Thyroid gland (tissue), 4 donors: ENCODE results near the gene SETD1B. TPM values are rescaled to one million over a fixed set of nuclear protein-coding genes. Genes with fewer than 3 reads are reported as not detected.

Experiments
- DNase-seq, 2 donors: peaks; one replicate each; pipeline ENCODE4 v3.0.0-alpha.2; 2019
- H3K27ac ChIP-seq, 3 donors: fragments of 200-600 bp; sonication (generic); 1 replicate in 2 of 3; 2 replicates in 1 of 3; pipeline ENCODE4 v1.5.1; 2016 to 2019; ENCODE audit warnings: mild to moderate bottlenecking in 1 of 3, moderate library complexity in 1 of 3
- H3K27me3 ChIP-seq: fragments of 200-600 bp; sonication (generic); one replicate; pipeline ENCODE4 v1.5.1; 2019
- H3K36me3 ChIP-seq, 2 donors: fragments of 200-600 bp; sonication (generic); one replicate each; pipeline ENCODE4 v1.5.1; 2016 to 2019
- H3K4me1 ChIP-seq, 2 donors: fragments of 200-600 bp; sonication (generic); one replicate each; pipeline ENCODE4 v1.5.1; 2017 to 2019
- H3K4me3 ChIP-seq, 3 donors: fragments of 200-600 bp; sonication (generic); replicated peaks in 1 of 3; 1 replicate in 2 of 3; 2 replicates in 1 of 3; pipeline ENCODE4 v1.5.1; 2016; ENCODE audit warnings: mild to moderate bottlenecking in 1 of 3
- H3K9me3 ChIP-seq: fragments of 200-600 bp; sonication (generic); one replicate; pipeline ENCODE4 v1.5.1; 2017
- CTCF ChIP-seq, 6 experiments: fragments of 200-600 bp in 3 of 6; fragments of 450-650 bp in 3 of 6; sonication (generic) in 3 of 6; IDR thresholded peaks; one replicate each; pipeline ENCODE4 v1.5.1; 2016 to 2019; ENCODE audit warnings: antibody characterized with exemption in 6 of 6, mild to moderate bottlenecking in 2 of 6, inconsistent platforms in 1 of 6, moderate library complexity in 1 of 6
- POLR2A ChIP-seq, 2 donors: fragments of 450-650 bp; IDR thresholded peaks; one replicate each; pipeline ENCODE4 v1.6.1; 2017; ENCODE audit warnings: antibody characterized with exemption in 2 of 2, mild to moderate bottlenecking in 2 of 2, moderate library complexity in 1 of 2
- WGBS, 2 donors: methylation state at CpG; one replicate each; pipeline ENCODE4 v1.1.5; 2017; 5-methylcytosine and 5-hydroxymethylcytosine counted together
- intact Hi-C: fragments of 100-400 bp; cut with DNase I; formaldehyde crosslinking; loops from one replicate; pipeline ENCODE4 v1.15.1; 2023
- total RNA-seq, 4 donors: library from RNA; depleted of rRNA; stranded (reverse); fragments of >200 nt; gene quantifications; one replicate each; pipeline ENCODE4 v1.2.3, GENCODE V29; 2016

The SETD1B gene
- total RNA-seq, 4 donors from 2014 or later, result 7.3 to 16.5 (median 11.7) TPM

DNA sequence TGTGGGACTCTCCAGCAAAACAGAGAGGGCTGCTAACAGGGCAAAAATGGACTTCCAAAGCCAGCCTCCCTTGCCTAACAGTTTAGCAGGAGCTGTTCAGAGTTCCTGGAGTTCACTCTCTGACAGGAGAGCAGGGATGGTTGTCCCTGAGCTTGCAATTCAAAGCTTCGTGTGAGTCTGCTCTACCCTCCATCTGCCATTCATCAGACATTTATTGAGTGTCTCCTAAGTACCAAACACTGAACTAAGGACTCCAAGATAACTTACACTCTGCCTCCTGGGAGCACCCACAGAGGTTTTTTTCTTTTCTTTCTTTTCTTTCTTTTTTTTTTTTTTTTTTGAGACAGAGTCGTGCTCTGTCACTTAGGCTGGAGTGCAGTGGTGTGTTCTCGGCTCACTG lies 39.0 kb upstream of the SETD1B start:
- intact Hi-C loops, result no loop called here
- WGBS, 2 donors, result 97 to 100% methylated on average over 3 of the region's 3 CpGs
- H3K27me3 ChIP-seq, result no peaks in the 10 kb centered on the region
- no peak overlapping the region for H3K4me3 ChIP-seq
- no peaks in the 10 kb centered on the region for H3K36me3 ChIP-seq
- H3K9me3 ChIP-seq, result no peaks in the 10 kb centered on the region
- H3K4me1 ChIP-seq, result peaks cover 36 to 45% of the 10 kb centered on the region in 2 donors
- no peak overlapping the region for H3K27ac ChIP-seq
- DNase-seq, result no peak
- no peak for TF ChIP-seq CTCF (IDR thresholded peaks at IDR 0.05)
- no peak for TF ChIP-seq POLR2A (IDR thresholded peaks at IDR 0.05)

DNA sequence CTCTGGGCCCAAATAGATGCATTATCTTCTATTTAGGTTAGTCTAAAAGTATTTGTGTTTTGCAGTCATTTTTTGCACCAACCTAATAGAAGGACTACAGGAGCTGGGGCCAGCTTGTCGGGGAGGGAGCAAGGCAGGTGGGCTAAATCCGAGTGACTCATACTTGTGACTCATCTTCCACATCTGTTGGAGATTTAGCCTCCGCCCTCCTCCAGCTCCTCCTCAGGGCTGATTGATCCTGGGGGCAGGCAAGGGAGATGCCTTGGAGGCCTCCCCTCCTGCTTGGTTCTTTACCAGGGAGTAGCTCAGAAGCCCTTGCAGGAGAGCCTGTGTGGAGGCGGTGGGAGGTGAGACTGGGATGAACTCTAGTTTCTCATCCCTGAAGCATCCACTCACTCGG lies 38.2 kb upstream of the SETD1B start:
- Histone ChIP-seq H3K4me1 (peaks cover 36 to 45% of the 10 kb centered on the region in 2 donors), H3K27ac (no peak overlapping the region), H3K9me3 (no peaks in the 10 kb centered on the region), H3K27me3 (no peaks in the 10 kb centered on the region), H3K4me3 (no peak overlapping the region), H3K36me3 (no peaks in the 10 kb centered on the region)
- DNase-seq, result no peak
- intact Hi-C loops, result no loop called here
- no peak for TF ChIP-seq CTCF (IDR thresholded peaks at IDR 0.05)
- no peak for TF ChIP-seq POLR2A (IDR thresholded peaks at IDR 0.05)
- WGBS, 2 donors, result 92 to 93% methylated on average over 5 of the region's 5 CpGs

- no peaks in the 10 kb centered on the region for H3K9me3 ChIP-seq
- H3K4me1 ChIP-seq, result peaks cover 35 to 45% of the 10 kb centered on the region in 2 donors
- 83 to 96% methylated on average over 4 to 5 of the region's 5 CpGs for WGBS, 2 donors
- no peaks in the 10 kb centered on the region for H3K36me3 ChIP-seq
- no peak overlapping the region for H3K4me3 ChIP-seq
- H3K27me3 ChIP-seq, result no peaks in the 10 kb centered on the region
- TF ChIP-seq CTCF (IDR thresholded peaks at IDR 0.05), result no peak
- TF ChIP-seq POLR2A (IDR thresholded peaks at IDR 0.05), result no peak
- intact Hi-C loops, result no loop called here
- DNase-seq, result no peak
- H3K27ac ChIP-seq, result peak overlapping the region in 2 of 3 donors; percentile 53 to 71
These were observed 37.3 kb upstream of the SETD1B start for GRCh38 chr12:121766290-121767039.

- Histone ChIP-seq H3K27ac (peak overlapping the region; percentile 53 to 71 (median 57)), H3K4me1 (peaks cover 24 to 45% of the 10 kb centered on the region in 2 donors)
These were observed 36.2 kb upstream of the SETD1B start for GRCh38 chr12:121767525-121768016.

More at GRCh38 chr12:121767525-121768016, 36.2 kb upstream of the SETD1B start:
- peak; percentile 84 to 89 for DNase-seq
- TF ChIP-seq CTCF (IDR thresholded peaks at IDR 0.05), result no peak
- peak in 1 of 2 donors; percentile 37 for TF ChIP-seq POLR2A (IDR thresholded peaks at IDR 0.05)
- Histone ChIP-seq H3K36me3 (no peaks in the 10 kb centered on the region), H3K4me3 (no peak overlapping the region), H3K27me3 (no peaks in the 10 kb centered on the region), H3K9me3 (no peaks in the 10 kb centered on the region)
- WGBS, 2 donors, result 8 to 13% methylated on average over 8 to 10 of the region's 10 CpGs
- intact Hi-C loops, result no loop called here
